Measurements from ENCODE around the gene NARF.

The NARF gene

DNA sequence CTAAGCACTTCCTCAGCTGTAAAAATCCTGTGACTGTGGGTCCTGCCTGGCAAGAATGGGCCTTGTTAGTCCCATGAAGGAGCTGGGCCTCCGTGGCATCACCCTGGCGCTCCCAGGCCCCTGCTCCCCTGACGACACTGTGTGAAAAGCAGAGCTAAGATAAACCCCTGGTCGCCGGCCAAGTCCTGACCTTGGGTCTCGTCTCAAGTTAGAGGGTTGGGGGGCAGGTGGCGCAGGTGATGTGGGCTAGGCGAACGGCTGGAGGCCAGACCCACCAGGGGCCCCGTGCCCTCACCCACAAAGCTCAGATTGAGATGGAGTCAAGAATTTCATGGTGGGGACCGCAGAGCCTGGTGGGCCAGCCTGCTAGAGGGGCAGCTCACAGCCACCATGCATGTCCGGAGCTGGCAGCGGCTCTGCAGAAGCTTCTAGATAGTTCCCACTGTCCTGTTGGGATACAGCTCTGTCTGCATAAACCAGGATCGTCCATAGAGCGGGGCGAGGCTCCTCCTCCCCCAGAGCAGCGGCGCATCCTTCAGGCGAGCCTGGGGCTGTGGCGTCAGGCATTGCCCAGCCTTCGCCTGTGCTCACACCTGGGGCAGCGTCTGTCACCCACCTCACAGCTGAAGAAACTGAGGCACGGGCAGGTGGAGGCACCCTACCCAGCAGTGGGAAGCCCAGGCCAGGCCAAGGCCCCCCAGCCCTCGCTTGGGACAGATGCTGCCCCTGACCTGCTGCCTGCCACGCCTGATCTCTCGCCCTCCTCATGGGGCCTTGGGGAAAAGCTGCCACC lies 19.9 kb upstream of the NARF start:
- DNase-seq (ENCODE audit: low read depth): no peak
- no peak overlapping the region for H3K4me3 ChIP-seq (ENCODE audit: low read depth, low read length)
- TF ChIP-seq, protein P1, sequence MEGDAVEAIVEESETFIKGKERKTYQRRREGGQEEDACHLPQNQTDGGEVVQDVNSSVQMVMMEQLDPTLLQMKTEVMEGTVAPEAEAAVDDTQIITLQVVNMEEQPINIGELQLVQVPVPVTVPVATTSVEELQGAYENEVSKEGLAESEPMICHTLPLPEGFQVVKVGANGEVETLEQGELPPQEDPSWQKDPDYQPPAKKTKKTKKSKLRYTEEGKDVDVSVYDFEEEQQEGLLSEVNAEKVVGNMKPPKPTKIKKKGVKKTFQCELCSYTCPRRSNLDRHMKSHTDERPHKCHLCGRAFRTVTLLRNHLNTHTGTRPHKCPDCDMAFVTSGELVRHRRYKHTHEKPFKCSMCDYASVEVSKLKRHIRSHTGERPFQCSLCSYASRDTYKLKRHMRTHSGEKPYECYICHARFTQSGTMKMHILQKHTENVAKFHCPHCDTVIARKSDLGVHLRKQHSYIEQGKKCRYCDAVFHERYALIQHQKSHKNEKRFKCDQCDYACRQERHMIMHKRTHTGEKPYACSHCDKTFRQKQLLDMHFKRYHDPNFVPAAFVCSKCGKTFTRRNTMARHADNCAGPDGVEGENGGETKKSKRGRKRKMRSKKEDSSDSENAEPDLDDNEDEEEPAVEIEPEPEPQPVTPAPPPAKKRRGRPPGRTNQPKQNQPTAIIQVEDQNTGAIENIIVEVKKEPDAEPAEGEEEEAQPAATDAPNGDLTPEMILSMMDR (IDR thresholded peaks at IDR 0.05; ENCODE audit: low read depth, low read length, missing control alignments): no peak
- in situ Hi-C loops (cut with HindIII; ENCODE audit: low sequenced_read_pairs): no loop called here

DNA sequence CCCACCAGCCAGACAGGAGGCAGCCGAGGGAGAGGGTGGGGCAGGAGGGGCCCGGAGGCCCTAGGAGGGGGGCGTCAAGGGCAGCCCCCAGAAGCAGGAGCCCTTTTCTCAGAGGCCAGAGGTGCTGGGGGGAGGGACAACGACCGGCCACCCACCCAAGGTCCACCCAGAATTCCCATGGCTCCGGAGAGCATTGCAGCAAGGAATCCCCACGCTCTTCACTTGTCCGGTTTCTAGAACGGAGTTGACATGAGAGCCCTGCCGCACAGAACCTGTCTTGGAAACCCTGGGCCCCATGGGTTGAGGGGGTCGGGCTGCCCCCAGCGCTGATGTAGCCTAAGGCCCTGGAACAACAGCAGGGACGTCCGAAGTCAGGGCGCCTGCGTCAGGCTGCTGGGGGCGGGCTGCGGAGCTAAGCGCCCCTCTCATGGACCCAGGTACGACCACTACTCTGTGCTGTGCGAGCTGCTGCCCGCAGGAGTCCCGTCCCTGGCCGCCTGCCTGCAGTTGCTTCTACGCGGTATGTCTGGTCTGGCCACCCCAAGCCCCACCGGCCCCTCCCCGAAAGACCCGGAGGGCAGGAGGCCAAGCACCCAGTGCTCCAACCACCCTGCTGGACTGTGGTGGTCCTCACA lies 19.2 kb upstream of the NARF start:
- DNase-seq (ENCODE audit: low read depth): no peak
- H3K4me3 ChIP-seq (ENCODE audit: low read depth, low read length): no peak overlapping the region
- TF ChIP-seq, protein P1 (IDR thresholded peaks at IDR 0.05; ENCODE audit: low read depth, low read length, missing control alignments): no peak
- in situ Hi-C loops (cut with HindIII; ENCODE audit: low sequenced_read_pairs): no loop called here

DNA sequence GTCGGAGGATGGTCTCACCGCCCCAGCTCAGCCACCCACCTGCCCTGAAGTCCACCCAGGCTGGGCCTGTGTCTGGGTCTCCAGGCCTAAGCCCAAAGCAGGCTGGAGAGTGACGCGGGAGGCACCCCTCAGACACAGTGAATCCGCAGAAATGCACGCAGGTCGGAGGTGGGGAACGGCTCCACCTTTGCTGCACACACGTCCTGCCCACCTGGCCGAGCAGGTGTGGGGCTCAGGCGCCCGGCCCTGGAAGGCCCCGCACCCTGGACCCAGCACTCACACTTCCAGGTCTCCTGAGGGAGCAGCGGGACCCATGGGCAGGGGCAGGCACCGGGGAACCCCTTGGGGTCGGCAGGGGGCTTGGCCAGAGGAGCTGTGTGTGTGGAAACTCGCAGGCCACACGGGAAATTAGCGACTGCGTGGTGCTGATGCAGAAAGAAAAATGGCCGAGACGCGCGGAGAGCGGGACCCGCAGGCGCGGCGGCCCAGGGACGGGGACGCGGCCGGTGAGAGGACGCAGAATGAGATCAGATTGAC lies 18.6 kb upstream of the NARF start:
- DNase-seq (ENCODE audit: low read depth): no peak
- H3K4me3 ChIP-seq (ENCODE audit: low read depth, low read length): no peak overlapping the region
- TF ChIP-seq, protein P1 (IDR thresholded peaks at IDR 0.05; ENCODE audit: low read depth, low read length, missing control alignments): no peak
- in situ Hi-C loops (cut with HindIII; ENCODE audit: low sequenced_read_pairs): no loop called here

DNA sequence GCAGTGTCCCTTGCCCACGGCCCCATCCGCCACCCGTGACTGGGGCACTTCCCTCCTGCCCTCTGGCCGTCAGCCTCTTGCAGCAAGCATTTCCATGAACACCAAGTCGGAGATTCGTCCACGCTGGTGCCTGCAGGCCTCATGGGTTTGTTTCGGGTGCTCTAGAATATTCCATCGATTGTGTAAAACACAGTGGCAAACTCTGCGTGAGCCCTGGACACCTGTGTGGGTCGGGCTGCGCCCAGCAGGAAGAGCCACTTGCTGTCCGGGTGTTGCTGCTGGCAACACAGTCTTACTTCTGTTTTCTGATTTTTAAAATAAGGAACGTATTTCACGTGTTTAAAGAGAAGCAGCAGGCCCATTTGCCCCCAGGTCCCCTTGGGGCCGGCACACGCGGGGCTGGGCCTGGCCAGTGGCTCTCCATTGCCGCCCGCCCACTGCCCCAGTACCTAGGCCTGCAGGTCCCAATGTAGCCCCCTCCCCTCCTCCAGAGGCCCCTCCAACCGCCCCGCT lies 18.0 kb upstream of the NARF start:
- TF ChIP-seq, protein P1 (IDR thresholded peaks at IDR 0.05; ENCODE audit: low read depth, low read length, missing control alignments): no peak

DNA sequence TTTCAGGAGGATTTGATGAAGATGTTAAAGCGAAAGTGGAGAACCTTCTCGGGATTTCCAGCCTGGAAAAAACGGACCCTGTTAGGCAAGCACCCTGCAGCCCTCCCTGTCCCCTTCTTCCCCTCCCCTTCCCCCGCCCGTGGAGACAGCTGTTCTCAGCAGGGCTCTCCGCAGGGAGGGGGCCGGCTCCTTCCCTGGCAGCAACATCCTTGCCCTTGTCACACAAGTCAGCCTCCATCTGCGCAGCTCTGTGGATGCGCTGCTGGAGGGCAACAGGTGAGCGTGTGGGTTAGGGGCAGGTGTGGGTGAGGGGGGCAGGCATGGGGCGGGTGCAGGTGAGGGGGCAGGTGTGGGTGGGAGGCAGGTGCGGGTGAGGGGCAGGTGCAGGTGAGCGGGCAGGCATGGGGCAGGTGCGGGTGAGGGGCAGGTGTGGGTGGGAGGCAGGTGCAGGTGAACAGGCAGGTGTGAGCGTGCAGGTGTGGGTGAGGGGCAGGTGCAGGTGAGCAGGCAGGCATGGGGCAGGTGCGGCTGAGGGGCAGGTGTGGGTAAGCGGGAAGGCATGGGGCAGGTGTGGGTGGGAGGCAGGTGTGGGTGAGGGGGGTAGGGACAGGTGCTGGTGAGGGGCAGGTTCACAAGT lies 17.4 kb upstream of the NARF start:
- no peak overlapping the region for H3K4me3 ChIP-seq (ENCODE audit: low read depth, low read length)
- in situ Hi-C loops (cut with HindIII; ENCODE audit: low sequenced_read_pairs): no loop called here
- TF ChIP-seq, protein P1 (IDR thresholded peaks at IDR 0.05; ENCODE audit: low read depth, low read length, missing control alignments): no peak
- no peak for DNase-seq (ENCODE audit: low read depth)

More for the DNA sequence above, 18.0 kb upstream of the NARF start:
- DNase-seq (ENCODE audit: low read depth): no peak
- H3K4me3 ChIP-seq (ENCODE audit: low read depth, low read length): no peak overlapping the region
- in situ Hi-C loops (cut with HindIII; ENCODE audit: low sequenced_read_pairs): no loop called here
